ENCODE data around the gene YBX1.

YBX1 gene

DNA sequence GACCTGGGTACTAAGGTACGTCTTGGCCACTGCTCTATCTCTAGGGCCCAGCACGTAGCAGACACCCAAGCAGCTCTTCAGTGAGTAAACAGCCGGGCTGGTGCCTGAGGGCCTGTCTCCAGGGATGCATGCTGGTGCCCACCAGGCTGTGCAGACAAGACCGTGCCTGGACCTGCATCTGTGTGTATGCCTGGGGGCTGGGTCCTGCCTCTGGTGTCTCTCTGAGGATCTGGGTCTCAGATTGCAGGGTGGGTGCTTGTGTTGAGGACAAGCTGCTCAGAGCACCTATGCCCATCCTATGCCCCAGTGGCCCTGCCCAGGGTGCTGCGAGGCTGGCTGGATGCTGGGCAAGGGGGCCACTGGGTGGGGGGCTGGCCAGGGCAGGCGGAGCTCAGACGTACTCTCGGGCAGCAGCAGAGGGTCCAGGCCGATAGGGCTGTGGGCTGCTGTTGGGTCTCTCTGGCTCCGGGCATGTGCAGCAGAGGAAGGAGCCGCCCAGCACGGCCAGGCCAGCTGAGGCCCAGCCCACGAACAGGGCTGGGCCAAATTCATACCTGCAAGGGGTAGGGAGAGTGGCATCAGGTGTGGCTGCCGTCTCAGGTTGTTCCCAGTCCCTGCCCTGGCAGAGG lies 53.4 kb downstream of the YBX1 start:
- no peak for DNase-seq

DNA sequence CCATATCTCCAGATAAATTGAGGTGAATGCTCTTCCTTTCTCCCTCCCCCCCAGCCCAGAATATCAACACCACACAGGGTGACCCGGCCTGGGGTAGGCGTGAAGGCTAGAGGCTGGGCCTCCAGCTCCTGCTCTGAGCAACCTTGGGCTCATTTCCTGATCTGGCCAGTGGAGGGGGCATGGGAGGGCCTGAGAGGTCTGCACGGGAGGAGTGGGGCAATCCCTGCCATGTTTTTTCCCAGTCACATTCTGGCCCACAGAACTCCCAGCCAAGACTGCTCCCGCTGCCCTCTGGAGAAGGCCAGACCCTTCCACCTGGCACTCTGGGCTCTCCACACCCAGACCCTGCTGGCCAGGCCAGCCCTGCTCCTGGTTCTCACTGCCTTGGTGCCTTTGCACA lies 53.9 kb downstream of the YBX1 start:
- DNase-seq: peak; percentile 40

DNA sequence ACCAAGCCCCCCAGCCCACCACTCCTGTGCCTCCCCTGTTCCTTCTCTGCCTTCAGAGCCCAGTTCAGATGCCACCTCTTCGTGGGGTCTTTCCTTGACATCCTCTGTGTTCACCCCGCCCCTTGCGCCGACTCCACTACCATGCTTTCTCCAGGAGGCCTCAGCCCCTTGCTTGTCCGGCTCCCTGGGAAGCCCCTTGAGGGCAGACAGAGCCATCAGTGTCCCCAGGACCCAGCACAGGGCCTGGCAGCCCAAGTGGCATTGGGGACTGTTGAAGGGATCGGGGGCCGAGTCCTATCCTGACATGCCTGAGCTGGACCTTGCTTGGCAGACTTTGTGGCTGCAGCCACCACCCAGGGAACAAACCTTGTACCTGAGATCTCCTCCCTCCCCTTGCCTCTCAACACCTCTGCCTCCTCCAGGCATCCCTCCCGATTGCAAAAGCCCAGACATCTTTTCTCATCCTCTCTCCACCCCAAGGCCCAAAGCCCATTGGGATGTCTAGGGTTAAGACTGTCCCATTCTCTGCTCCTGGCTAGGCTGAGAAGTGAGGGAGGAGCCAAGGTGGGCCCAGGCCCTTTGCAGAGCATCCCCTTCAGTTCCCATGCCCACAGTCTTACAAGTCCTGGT lies 54.5 kb downstream of the YBX1 start:
- no peak for DNase-seq

DNA sequence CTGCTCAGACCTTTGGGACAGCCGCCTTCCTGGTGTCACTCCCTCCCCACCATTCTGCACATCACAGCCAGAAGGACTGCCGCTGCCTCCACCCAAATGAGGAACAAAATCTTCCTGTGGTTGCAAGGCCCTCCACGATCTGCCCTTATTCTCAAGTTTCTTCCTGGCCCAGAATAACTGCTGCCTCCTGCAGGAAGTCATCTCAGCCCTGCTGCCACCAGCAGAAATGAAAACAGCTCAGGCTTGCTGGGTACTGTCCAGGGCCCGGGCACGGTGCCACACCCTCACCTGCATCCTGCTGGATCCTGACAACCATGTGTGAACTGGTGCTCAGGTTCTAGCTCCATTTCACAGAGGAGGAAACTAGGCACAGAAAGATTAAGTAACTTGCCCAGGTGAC lies 55.0 kb downstream of the YBX1 start:
- no peak for DNase-seq

DNA sequence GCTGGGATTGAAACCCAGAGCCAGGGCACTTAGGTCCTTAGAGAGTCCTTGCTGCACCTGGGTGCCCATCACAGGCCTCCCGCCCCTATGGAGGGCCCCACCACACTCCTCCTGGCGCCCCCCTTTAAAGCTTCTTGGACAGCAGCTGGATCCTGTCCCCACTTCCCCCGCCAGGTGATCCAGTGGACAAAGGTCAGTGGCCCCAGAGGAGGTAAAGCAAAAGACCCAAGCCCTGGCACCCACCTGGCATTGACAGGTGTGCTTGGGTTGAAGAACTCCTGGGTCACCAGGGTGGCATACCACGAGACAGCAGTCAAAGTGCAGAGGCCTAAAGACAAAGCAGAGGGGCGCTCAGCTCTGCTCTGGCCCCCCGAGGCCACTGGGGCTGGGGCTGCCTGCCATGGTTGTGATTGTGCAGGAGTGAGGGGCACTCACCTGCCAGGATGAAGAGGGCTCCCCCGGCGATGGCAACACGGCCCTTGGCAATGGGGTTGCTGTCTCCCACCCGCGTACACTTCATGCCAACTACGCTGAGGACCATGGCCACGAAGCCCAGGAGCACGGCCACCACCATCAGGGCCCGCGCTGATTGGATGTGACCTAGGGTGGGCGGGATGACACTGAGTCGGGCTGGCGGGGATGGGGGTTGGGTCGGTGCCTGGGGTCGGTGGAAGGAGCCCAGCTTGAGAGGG lies 55.9 kb downstream of the YBX1 start:
- no peak for DNase-seq

DNA sequence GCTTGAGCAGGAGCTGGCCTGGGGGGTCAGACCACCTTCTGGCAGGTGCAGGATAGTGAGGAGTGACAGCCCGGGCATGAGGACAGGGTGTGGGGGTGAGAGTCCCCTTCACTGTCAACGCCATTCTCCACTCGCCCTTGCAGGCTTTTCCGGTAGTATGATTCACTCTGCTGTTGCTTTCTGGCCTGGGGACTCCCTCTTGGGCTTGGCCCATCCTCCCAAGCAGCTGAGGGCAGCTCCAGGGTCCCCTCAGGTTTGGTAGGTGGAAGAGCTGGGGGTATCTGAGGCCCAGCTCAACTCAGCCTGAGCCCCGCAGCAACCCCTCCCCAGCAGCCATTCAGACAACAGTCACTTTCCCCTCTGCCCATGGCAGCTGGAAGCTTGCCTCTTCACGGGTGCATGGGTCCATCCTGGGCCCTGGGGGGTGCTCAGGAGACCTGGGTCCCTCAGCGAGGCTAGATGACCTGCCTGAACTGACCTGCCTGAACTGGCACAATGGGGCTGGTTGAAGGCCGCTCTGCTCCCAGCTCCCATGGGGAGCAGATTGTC lies 56.5 kb downstream of the YBX1 start:
- DNase-seq: no peak

DNA sequence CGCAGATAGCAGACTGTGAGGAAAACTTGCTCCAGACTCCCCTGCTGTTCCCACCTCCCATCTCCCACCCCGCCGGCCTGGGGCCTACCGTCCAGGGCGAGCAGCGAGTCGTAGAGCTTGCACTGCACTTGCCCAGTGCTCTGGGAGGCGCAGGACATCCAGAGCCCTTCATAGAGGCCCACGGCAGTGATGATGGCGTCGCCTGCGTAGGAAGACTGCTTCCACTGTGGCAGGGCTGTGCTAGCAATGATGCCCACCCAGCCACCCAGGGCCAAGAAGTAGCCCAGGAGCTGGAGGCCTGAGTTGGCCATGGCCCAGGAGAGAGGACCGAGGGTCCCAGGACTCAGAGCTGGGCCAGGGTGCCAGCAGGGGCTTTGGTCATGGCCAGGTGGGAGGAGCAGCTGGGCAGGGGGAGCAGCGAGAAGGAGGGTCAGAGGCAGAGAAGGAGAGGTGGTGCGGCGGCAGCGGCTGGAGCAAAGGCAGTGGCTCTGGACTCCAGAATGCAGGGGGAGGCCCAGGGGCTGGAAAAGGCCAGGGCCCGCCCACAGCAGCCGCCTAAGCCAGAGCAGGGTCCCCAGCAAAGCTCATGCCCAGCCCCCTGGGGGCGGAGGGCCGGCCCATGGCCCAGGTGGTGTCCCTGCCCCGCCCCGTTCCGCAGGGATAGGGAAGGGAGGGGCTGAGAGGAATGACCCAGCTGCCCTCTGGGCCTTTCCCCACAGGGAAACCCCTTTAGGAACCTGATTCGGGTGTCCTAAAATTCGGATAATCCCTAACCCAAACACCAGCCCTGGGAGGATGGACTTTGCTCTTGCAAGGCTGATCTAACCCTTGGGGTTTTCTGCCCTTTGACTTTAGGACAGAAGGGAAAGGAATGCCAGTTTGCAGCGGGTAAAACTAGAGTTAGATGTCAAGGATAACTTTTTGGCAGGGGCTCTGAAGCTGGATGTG lies 57.8 kb downstream of the YBX1 start, which contains the start of gene CLDN19:
Gene CLDN19 (minus strand): TSS at position 484 of the 948 bp plus-strand sequence. CDS start 173 bp downstream, at position 311.
- DNase-seq: no peak

DNA sequence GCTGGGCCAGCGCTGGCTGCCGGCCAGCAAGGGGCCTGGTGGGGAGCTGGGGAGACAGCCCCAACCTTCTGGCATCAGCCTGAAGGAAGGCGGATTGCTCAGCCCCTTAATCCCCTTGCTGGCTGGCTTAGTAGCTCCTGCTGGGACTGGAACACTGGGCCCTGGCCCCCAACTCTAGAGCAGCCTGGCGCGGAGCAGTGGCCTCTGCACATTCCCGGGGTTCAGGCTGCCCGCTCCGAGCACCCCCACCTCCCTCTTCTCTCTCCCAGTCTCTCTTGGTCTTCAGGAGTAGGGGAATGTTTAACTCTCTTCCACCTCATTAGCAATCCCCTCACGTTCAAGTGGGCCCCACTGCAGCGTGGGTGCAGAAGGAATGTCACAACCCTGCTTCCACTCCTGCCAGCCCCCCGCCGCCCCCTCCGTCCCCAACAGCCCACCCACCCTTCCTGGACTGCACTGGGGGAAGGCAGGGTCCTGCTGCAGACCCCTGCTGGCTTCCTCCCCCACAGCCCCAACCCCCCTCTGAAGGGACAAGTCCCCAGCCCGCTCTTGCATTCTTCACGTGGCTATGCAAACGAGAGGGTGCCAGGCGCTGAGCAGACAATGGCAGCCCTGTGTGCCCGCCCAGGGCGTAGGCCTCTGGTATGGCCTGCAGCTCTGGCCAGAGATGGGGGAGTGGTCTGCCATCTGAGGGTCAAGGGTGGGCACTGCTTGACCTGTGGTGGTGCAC lies 58.8 kb downstream of the YBX1 start:
- no peak for DNase-seq

DNA sequence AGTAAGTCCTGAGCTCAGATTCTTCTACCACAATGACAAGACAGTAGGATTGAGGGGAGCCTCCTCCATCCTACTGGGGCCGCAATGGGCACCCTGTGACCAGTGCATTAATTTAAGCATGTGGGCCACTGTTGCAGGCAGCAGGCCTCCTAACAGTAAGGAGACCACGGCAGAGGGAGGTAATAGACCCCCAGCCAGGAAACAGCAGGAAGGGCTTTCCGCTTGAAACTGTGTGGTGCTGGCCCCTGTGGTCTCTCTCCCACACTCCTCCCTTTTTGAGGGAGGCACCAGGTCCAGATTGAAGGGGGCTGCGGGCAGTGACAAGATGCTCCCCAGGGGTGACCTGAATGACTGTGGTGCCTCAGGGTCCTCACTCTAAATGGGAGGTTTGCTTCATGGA lies 59.5 kb downstream of the YBX1 start:
- DNase-seq: no peak

DNA sequence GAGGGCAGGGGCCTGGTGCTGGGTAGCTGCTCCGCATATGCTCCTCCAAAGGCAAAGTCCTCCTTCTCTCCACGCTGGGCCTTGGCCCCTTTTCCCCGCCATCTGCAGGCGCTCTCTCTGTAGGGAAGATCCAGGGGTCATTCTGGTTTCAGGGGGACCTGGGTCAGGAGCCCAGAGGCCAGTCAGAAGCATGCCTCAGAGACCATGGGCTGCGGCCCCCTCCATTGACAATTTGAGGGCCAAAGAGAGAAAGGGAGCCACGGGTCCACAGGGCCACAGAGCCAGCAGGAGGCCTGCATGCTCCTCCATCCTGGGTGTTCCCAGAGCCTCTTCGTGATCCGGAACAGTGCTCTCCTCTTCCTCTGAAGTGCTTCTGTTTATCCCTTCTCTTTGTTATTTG lies 59.9 kb downstream of the YBX1 start:
- DNase-seq: no peak

DNA sequence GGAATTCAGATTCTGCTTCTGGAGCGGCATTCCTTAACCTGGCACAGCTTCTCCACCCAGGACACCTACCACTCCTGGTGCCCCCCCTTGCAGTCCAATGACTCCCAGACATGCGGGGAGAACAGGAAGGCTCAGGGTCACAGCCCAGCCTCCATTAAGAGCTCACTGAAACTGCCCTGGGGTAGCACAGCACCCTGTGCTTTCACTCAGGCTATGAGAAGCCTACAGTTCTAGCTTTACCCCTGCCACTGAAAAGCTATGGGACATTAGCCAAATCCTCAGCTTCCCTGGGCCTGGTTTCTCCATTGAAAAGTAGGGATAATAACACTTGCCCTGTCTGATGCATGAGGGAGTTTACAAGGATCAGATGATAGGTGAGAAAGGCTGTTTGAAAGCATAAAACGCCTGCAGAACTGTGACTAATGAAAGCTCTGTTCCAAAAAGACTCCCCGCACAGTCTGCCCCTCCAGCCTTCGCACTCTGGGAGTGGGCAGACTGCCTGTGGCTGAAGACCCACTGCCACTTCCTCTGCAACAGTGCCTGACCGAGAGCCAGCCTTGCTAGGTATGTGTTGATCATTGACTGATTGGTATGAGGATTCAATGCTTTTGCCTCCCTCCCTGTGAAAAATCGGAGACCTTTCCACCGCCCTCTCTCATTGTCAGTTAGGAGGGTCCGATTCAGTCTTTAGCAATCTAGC lies 60.5 kb downstream of the YBX1 start:
- no peak for DNase-seq

DNA sequence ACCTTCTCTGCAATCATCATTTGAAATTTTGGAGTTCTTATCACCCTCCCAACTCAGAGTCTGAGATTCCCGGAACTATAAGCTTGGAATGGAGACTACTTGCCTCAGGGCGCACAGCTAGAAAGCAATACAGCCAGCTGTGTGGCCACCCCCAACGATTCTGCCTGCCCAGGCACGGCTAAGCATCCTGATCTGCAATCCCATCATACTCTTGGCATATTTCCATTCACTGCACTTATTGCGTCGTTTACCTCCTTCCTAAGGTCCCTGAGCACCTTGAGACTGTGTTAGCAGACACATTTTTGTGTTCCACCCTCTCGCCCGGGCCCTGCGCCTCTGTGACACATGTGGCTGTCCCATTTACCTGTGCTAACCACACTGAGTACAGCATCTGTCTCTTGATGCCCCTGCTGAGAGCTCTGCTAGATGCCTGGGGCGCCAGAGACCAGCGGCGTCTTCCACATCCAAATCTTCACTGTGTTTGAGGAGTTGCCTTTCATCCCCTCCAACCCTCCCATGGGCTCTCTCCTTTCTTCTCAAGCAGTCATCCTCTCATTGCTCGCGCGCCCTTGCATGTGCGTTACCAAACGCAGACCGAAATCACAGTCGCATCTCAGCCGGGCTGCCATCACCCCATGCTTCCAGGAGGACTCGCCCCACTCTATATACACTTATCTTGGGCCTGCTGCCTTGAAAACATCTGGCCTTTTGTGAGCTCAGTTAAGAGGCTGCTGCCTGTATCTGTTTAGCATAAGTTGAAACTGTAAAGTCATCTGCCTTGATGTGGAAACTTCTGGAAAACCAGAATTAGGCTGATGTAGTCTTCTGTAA lies 61.3 kb downstream of the YBX1 start:
- no peak for DNase-seq

DNA sequence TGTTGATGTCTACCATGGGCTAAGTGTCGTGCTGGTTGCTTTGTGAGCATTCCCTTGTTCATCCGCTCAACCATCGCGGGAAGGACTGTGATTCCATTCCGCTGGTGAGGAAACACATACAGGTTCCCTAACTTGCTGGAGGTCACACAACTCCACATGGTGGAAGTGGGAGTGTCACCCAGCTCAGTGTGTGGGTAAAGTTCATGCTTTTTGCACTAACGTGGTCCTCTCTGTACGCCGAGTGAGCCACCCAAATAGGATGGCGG lies 61.9 kb downstream of the YBX1 start:
- no peak for DNase-seq

DNA sequence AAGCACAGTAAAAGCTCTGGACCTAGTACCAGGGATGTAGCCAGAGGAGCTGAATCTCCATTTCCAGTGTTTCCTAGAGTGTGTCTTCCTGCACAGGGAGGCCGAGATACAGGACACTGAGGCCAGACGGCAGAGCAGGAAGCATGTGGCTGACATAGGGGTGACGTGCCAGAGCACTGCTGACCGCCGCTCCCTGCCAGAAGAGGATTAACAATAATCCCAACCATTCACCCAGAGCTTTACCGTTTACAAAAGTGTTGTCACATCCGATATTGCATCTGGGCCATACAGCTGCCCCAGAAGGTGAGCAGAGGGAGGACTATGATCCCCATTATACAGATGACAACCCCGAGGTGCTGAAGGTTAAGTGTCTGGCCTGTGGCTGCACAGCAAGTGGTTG lies 63.6 kb downstream of the YBX1 start:
- DNase-seq: no peak

DNA sequence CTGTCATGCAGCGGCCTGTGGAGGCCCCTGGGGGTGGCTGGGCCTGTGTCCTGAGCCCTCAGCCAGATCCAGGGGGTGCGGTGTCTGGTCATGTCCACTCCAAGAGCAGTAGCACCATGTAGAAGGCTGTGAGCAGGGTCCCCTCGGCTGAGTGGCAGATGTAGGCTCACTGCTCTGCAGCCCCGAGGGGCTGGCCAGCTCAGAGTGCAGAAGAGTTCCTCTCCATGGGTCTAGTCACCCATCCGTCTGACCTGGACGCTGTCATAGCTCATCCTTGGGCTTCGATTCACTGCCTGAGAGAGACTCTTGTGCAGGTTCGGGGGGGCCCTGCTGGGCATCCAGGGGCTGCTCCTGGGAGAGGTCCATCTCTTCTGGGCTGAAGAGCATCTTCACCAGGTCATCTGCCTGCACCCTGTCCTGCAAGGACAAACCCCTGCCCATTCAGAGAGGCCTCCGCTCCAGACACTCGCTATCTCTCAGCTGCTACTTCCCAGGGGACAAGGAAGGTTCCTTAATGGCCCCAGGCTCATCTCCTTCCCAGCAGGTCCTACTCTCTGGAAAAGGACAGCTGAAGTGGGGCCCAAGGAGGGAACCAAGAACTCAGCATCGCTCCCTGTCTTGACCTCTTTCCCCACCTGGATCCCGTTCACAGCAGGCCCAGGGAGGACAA lies 64.4 kb downstream of the YBX1 start:
- no peak for DNase-seq

DNA sequence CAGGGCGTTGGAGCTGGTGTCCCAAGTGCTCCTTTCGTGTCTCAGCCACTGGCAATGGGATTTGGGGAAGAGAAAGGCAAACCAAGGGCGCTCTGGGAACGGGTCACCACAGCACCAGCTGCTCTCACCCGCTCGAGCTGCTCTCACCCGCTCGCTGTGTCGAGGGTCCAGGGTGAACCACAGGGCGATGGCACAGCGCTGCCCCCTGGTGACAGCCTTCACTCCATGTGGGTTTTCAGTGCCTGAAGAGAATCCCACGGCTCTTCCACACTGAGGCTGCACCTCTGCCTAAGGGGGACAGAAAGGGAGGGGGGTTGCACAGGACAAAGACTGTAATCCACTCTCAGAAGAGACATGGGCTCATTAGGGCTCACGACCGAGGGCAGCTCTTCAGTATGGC lies 64.9 kb downstream of the YBX1 start:
- DNase-seq: no peak

DNA sequence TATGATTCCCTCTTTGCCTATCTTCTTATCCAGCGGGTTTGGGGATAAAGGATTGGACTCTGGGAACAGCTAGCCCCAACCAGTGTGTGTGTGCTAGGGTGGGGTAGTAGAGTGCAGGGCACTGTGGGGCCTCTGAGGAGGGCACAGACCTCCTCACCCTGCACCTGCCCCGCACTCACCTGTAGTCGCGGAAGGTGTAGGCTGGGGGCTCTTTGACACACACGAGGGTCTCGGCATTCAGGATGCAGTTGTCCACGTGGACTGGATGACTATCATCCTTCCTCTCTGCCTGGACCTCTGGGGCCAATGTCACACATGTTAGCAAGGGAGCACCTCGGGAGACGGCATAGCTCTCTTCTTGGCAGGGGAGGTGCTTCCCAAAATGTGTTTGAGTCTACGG lies 65.8 kb downstream of the YBX1 start:
- no peak for DNase-seq

DNA sequence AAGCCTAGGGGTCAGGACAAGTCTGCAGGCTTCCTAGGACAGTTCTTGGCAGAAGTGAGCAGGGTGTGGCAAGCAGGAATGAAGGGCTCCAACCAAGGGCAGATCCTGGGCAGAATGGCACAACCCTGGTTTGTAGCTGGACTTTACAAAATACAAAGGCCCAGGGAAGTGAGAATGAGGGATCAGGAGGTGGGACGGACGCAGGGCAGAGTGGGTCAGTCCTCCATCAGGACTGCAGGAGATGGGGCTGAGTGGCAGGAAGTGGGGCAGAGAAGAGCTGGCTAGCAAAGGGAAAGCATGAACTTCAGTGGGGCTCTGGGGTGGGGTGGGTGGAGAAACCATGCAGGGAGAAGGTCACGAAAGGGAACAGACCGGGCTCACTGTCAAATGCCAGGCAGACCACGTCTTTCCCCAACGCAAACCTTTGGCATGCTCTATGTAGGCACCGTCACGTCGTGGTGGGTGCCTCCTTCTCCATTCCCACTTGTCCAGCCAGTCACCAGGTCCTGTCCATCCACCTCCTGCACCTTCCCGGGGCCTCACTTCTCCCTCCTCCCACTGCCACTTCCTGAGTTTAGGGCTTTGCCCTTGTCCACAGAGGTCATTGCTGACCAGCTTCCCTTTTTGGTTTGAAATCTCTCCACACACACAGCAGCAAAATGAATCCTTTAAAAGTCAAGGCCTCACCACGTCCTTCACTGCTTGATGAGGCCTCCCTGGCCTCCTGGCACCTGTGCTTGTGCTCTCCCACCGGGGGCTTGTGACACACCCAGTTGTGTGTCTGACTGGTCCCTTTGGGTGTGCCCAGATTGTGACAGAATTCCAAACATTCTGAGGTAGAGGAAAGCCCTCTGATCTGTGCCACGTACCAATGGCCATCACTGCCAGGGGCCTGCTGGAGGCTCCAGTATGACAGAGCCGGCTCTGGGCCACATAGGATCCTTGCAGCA lies 66.5 kb downstream of the YBX1 start:
- no peak for DNase-seq

DNA sequence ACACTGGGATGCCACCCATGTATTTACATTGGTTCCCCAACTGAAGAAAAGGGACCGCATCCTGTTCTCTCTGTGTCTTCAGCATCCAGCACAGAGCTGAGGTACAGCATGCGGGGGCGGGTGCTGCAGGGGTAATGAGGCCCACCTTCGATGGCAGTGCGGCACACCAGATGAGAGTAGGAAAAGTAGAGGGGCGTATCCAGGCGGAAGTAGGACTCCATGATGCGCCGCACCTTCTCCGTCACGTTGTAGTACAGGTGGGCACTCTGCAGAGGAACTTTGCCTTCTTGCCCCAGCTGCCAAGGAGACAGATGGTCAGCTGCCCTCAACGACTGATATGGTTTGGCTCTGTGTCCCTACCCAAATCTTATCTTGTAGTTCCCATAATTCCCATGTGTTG lies 67.8 kb downstream of the YBX1 start:
- no peak for DNase-seq

Measured in NCI-H226 (cell line).